Keratinocyte (primary cell): Measurements from ENCODE around the gene SH3RF1. TPM values are rescaled to one million over a fixed set of nuclear protein-coding genes. Genes with fewer than 3 reads are reported as not detected.

ENCODE experiments used
- DNase-seq: peaks from one replicate; pipeline ENCODE4 v3.0.0-alpha.2; 2011; ENCODE audit warnings: low read depth, missing footprints, low spot score
- FAIRE-seq: peaks from 2 replicates; lab custom pipeline; 2011; peaks lifted over from hg19 to GRCh38; lab: Jason Lieb, UNC
- H2AFZ ChIP-seq: 2 replicates; pipeline ENCODE4 v1.6.0; 2012; ENCODE audit warnings: low read length, control low read depth, inconsistent platforms; ENCODE audit not compliant: control insufficient read depth
- H3K27ac ChIP-seq: 2 replicates; pipeline ENCODE4 v1.5.1; 2011; ENCODE audit warnings: low read length; ENCODE audit not compliant: control insufficient read depth, insufficient read depth
- H3K27me3 ChIP-seq: 3 replicates; pipeline ENCODE4 v1.6.0; 2011; ENCODE audit warnings: low read length; ENCODE audit not compliant: control insufficient read depth, insufficient read depth; ENCODE audit errors: extremely low read depth
- H3K36me3 ChIP-seq, 2 experiments: 2 replicates in 1 of 2; 3 replicates in 1 of 2; pipeline ENCODE4 v1.5.1; 2011; ENCODE audit warnings: low read length in 2 of 2, mild to moderate bottlenecking in 1 of 2; ENCODE audit not compliant: control insufficient read depth in 2 of 2, insufficient read depth in 2 of 2; ENCODE audit errors: extremely low read depth in 1 of 2
- H3K4me1 ChIP-seq: 3 replicates; pipeline ENCODE4 v1.5.1; 2011; ENCODE audit warnings: low read length; ENCODE audit not compliant: control insufficient read depth, insufficient read depth; ENCODE audit errors: extremely low read depth
- H3K4me2 ChIP-seq: 3 replicates; pipeline ENCODE4 v1.6.0; 2011; ENCODE audit warnings: low read depth, low read length; ENCODE audit not compliant: control insufficient read depth, insufficient read depth; ENCODE audit errors: extremely low read depth
- H3K4me3 ChIP-seq, 3 experiments: fragments of 200-600 bp in 1 of 3; sonication (generic) in 1 of 3; 2 replicates in 2 of 3; 3 replicates in 1 of 3; pipeline ENCODE4 v1.5.1; 2011 to 2016; ENCODE audit warnings: low read length in 3 of 3, mild to moderate bottlenecking in 3 of 3, control low read depth in 2 of 3, inconsistent platforms in 1 of 3, low read depth in 1 of 3, mixed read lengths in 1 of 3, mixed run types in 1 of 3, moderate library complexity in 1 of 3; ENCODE audit not compliant: control insufficient read depth in 2 of 3, insufficient read depth in 2 of 3; ENCODE audit errors: extremely low read depth in 1 of 3
- H3K79me2 ChIP-seq: 2 replicates; pipeline ENCODE4 v1.6.0; 2012; ENCODE audit warnings: low read length; ENCODE audit not compliant: control insufficient read depth, insufficient read depth
- H3K9ac ChIP-seq: 3 replicates; pipeline ENCODE4 v1.6.0; 2011; ENCODE audit warnings: low read length; ENCODE audit not compliant: control insufficient read depth, insufficient read depth; ENCODE audit errors: extremely low read depth
- H3K9me1 ChIP-seq: 3 replicates; pipeline ENCODE4 v1.6.0; 2011; ENCODE audit warnings: low read length; ENCODE audit not compliant: control insufficient read depth, insufficient read depth; ENCODE audit errors: extremely low read depth
- H3K9me3 ChIP-seq: 2 replicates; pipeline ENCODE4 v1.5.1; 2012; ENCODE audit warnings: low read depth, low read length; ENCODE audit not compliant: control insufficient read depth
- H4K20me1 ChIP-seq: 3 replicates; pipeline ENCODE4 v1.6.0; 2011; ENCODE audit warnings: low read length; ENCODE audit not compliant: control insufficient read depth, insufficient read depth; ENCODE audit errors: extremely low read depth
- CTCF ChIP-seq, 3 experiments: IDR thresholded peaks in 1 of 3; conservative IDR thresholded peaks in 1 of 3; optimal IDR thresholded peaks in 1 of 3; 2 replicates in 2 of 3; 3 replicates in 1 of 3; pipeline versions ENCODE3 to v1.5.1; 2011; ENCODE audit warnings: low read length in 3 of 3, mild to moderate bottlenecking in 3 of 3, moderate library complexity in 2 of 3, control low read depth in 1 of 3, inconsistent platforms in 1 of 3; ENCODE audit not compliant: insufficient read depth in 2 of 3; ENCODE audit errors: extremely low read depth in 1 of 3
- EZH2 ChIP-seq: IDR thresholded peaks from one replicate; pipeline ENCODE4 v1.6.1; 2012; ENCODE audit warnings: inconsistent platforms, mild to moderate bottlenecking, low read length, moderate library complexity
- dilution Hi-C: fragments of 300-500 bp; cut with MboI; formaldehyde crosslinking; loops from one replicate; pipeline ENCODE4 v1.7.0; 2020; ENCODE audit warnings: low sequenced_read_pairs; ENCODE audit not compliant: extremely low pct_ligation_motif_present
- polyA plus RNA-seq, 5 experiments: library from polyadenylated mRNA; depleted of rRNA in 3 of 5; stranded (reverse) in 3 of 5; stranded (forward) in 1 of 5; unstranded in 1 of 5; fragments of >200 nt; gene quantifications; 1 replicate in 1 of 5; 2 replicates in 3 of 5; 3 replicates in 1 of 5; pipeline versions ENCODE4 v1.2.1 to v1.2.3, GENCODE V29; 2011 to 2012; ENCODE audit warnings: missing spikeins in 2 of 5, low read depth in 1 of 5, low replicate concordance in 1 of 5

The SH3RF1 gene
- polyA plus RNA-seq, 1 donor (not counting 4 experiments of a cell fraction or from before 2014, with no cell fraction given): 9.5 TPM

GRCh38 chr4:169185133-169185956 is 85.4 kb downstream of the SH3RF1 start:
- DNase-seq: no peak
- Histone ChIP-seq H3K79me2 (peaks cover 58% of the 10 kb centered on the region), H3K27ac (peak overlapping the region; percentile 77), H3K9ac (peak overlapping the region; percentile 67), H3K36me3 (no peaks in the 10 kb centered on the region), H3K27me3 (no peaks in the 10 kb centered on the region), H3K9me1 (peaks cover 2% of the 10 kb centered on the region), H3K4me2 (peak overlapping the region; percentile 94), H3K4me3 (peak overlapping the region in 2 of 3 experiments; percentile 61), H3K9me3 (no peaks in the 10 kb centered on the region), H4K20me1 (no peaks in the 10 kb centered on the region), H3K4me1 (peaks cover 26% of the 10 kb centered on the region), H2AFZ (peak overlapping the region; percentile 23)
- dilution Hi-C loops: no loop called here
- no peak for TF ChIP-seq EZH2
- peak in 1 of 3 experiments; percentile 22 for TF ChIP-seq CTCF (optimal IDR thresholded peaks at IDR 0.05 in 1 of 3, IDR thresholded peaks at IDR 0.05 in 1 of 3, conservative IDR thresholded peaks at IDR 0.05 in 1 of 3; ENCODE audit: extremely low read depth in 1 of 3, insufficient read depth in 2 of 3, low read length in 3 of 3)
- FAIRE-seq: no peak

DNA sequence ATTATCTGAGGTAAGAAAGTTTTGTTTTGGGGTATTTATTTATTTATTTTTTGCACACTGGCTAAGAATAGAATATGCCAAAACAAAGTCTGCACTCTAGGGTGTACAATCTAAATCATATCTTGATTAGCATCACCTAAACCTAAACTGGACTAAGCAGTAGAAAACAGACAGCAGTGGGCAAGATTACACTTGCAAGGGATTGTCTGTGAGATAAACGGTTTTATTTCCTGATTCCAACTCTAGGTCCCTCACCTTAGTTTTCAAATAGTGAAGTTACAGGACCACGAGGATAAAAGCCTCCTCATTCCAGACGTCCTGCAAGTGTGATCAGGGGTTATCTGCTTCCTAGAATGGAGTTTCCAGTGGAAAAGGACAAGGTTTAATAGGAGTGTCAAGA is 86.1 kb downstream of the SH3RF1 start:
- H3K27me3 ChIP-seq: no peaks in the 10 kb centered on the region
- peaks cover 2% of the 10 kb centered on the region for H3K9me1 ChIP-seq
- peak overlapping the region; percentile 77 for H3K27ac ChIP-seq
- peak overlapping the region; percentile 23 for H2AFZ ChIP-seq
- peak overlapping the region in 2 of 3 experiments; percentile 61 for H3K4me3 ChIP-seq
- no peaks in the 10 kb centered on the region for H3K36me3 ChIP-seq
- peak; percentile 80 for FAIRE-seq
- H3K4me2 ChIP-seq: peak overlapping the region; percentile 94
- H3K9ac ChIP-seq: peak overlapping the region; percentile 67
- H3K4me1 ChIP-seq: peaks cover 26% of the 10 kb centered on the region
- H4K20me1 ChIP-seq: no peaks in the 10 kb centered on the region
- TF ChIP-seq CTCF (optimal IDR thresholded peaks at IDR 0.05 in 1 of 3, IDR thresholded peaks at IDR 0.05 in 1 of 3, conservative IDR thresholded peaks at IDR 0.05 in 1 of 3; ENCODE audit: extremely low read depth in 1 of 3, insufficient read depth in 2 of 3, low read length in 3 of 3): no peak
- TF ChIP-seq EZH2: no peak
- no peaks in the 10 kb centered on the region for H3K9me3 ChIP-seq
- dilution Hi-C loops: no loop called here
- H3K79me2 ChIP-seq: peaks cover 62% of the 10 kb centered on the region
- DNase-seq: no peak
